T-helper 2 cell treated with Interferon-gamma antibody and Interleukin-4, amounts not matched to agents 5 μg/mL and 100 μg/mL, for 36 hours (primary cell): Measurements from ENCODE around the gene SPATA16.

ENCODE experiments used
- DNase-seq: peaks from one replicate; pipeline ENCODE4 v3.0.0; 2021; ENCODE audit warnings: low spot score
- H3K27ac Mint-ChIP-seq: one replicate; pipeline ENCODE4 v1.8.0; 2021; ENCODE audit warnings: mild to moderate bottlenecking, mixed read lengths
- H3K27me3 Mint-ChIP-seq: one replicate; pipeline ENCODE4 v1.8.0; 2021; ENCODE audit warnings: low read depth, mixed read lengths
- H3K36me3 Mint-ChIP-seq: one replicate; pipeline ENCODE4 v1.8.0; 2021; ENCODE audit warnings: low read depth, mixed read lengths
- H3K4me1 Mint-ChIP-seq: one replicate; pipeline ENCODE4 v1.8.0; 2021; ENCODE audit warnings: low read depth, mixed read lengths
- H3K4me3 Mint-ChIP-seq: one replicate; pipeline ENCODE4 v1.8.0; 2022; ENCODE audit warnings: mild to moderate bottlenecking, moderate library complexity, mixed read lengths
- H3K9me3 Mint-ChIP-seq: one replicate; pipeline ENCODE4 v1.8.0; 2021; ENCODE audit warnings: mixed read lengths

The SPATA16 gene

DNA sequence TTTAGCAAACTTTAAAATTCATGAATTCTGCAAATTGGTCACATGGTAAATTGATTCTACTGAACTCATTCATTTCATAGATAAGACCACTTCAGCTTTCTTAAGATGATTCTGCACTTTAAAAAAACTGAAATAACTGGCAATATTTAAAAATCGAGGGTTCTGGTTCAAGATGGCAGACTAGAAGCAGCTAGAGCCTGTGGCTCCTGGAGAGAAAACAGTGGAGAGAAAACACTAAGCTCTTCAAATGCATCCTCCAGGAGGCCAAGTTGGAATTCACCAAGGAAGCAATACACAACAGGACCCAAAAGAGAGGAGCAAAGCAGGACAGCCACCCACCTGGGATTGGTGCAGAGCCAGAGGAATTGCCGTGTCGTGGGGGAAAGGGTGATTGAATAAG is 132.1 kb downstream of the SPATA16 start:
- H3K27me3 Mint-ChIP-seq = no peaks in the 10 kb centered on the region
- DNase-seq = no peak
- no peaks in the 10 kb centered on the region for H3K4me1 Mint-ChIP-seq
- H3K27ac Mint-ChIP-seq = no peak overlapping the region
- no peaks in the 10 kb centered on the region for H3K9me3 Mint-ChIP-seq
- no peak overlapping the region for H3K4me3 Mint-ChIP-seq
- no peaks in the 10 kb centered on the region for H3K36me3 Mint-ChIP-seq

DNA sequence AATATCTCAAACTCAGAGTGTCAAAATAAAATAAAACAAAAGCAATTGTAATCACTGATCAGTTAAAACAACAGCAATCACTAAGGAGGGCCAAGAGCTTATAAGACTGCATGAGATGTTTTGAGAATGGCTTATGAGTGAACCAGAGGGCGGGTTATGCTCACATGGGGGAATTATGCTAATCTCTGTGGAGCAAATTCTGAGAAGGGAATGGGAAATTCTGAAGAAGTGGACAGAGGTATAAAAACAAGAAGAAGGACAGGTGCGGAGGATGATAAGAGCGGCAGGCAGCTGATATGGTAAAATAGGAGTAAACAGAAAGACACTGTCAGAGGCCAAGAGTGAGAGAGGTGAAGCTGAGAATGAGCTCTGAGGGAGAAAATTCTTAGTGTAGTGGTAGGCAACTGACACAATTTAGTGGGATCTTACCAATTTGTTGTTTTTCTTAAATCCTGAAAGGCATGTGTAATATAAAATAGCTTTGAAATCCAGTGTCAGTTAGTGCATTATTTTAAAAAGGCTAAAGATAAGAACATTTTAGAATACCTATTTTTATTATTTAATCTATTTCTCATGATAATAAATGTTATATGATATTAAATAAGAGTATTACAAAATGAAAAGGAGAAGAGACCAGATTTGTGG is 133.8 kb downstream of the SPATA16 start:
- Mint-ChIP-seq H3K9me3 (no peaks in the 10 kb centered on the region), H3K36me3 (no peaks in the 10 kb centered on the region)

DNA sequence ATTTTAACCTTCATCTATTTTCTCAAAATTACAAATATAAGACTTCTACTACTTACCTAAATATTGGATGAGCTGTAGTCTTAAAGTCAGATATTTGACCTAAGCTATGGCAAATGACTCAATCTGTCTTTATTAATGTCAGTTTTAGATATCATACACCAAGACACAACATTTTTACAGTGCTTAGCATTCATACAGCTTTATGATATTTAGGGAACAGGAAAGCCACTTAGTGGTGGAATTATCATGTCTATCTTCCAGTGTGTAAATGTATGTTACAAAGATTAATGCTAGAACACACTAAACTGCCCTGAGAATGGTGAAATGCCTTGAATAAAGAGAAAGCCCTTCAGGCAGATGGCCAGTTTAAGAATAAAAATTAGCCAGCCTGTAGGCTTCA is 135.0 kb downstream of the SPATA16 start:
- no peaks in the 10 kb centered on the region for H3K4me1 Mint-ChIP-seq
- H3K27me3 Mint-ChIP-seq = no peaks in the 10 kb centered on the region
- no peaks in the 10 kb centered on the region for H3K9me3 Mint-ChIP-seq
- H3K27ac Mint-ChIP-seq = no peak overlapping the region
- H3K4me3 Mint-ChIP-seq = no peak overlapping the region
- H3K36me3 Mint-ChIP-seq = no peaks in the 10 kb centered on the region
- no peak for DNase-seq

More for the DNA sequence above, 133.8 kb downstream of the SPATA16 start:
- Mint-ChIP-seq H3K4me3 (no peak overlapping the region), H3K4me1 (no peaks in the 10 kb centered on the region), H3K27me3 (no peaks in the 10 kb centered on the region), H3K27ac (no peak overlapping the region)
- no peak for DNase-seq

GRCh38 chr3:173004681-173005080 is 136.4 kb downstream of the SPATA16 start:
- Mint-ChIP-seq H3K27ac (no peak overlapping the region), H3K4me1 (no peaks in the 10 kb centered on the region), H3K36me3 (no peaks in the 10 kb centered on the region), H3K4me3 (no peak overlapping the region), H3K27me3 (no peaks in the 10 kb centered on the region), H3K9me3 (no peaks in the 10 kb centered on the region)
- no peak for DNase-seq

- Mint-ChIP-seq H3K27me3 (no peaks in the 10 kb centered on the region), H3K9me3 (no peaks in the 10 kb centered on the region), H3K36me3 (no peaks in the 10 kb centered on the region)
These were observed 137.1 kb downstream of the SPATA16 start for GRCh38 chr3:173003956-173004355.

DNA sequence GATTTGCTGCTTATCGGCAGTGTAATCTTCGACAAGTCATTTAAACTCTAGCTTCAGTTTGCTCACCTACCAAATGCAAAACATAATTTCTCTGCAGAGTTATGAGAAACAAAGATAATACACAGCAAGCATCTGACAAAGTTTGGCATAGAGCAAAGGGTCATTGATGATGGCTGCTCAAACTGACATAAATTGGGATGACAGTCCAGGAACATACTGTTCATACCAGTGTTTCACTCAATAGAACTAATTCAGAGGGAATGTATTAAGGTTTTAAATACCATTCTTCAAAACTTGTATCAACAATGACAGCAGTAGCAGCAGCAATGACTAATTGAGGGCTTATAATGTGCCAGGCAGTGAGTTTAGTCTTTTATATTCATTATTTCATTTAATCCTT is 137.6 kb downstream of the SPATA16 start:
- DNase-seq = no peak
- no peaks in the 10 kb centered on the region for H3K4me1 Mint-ChIP-seq
- H3K9me3 Mint-ChIP-seq = no peaks in the 10 kb centered on the region
- H3K4me3 Mint-ChIP-seq = no peak overlapping the region
- no peaks in the 10 kb centered on the region for H3K36me3 Mint-ChIP-seq
- H3K27ac Mint-ChIP-seq = no peak overlapping the region
- no peaks in the 10 kb centered on the region for H3K27me3 Mint-ChIP-seq

More at GRCh38 chr3:173003956-173004355, 137.1 kb downstream of the SPATA16 start:
- H3K27ac Mint-ChIP-seq = no peak overlapping the region
- no peak for DNase-seq
- no peak overlapping the region for H3K4me3 Mint-ChIP-seq
- no peaks in the 10 kb centered on the region for H3K4me1 Mint-ChIP-seq

GRCh38 chr3:173001622-173002021 is 139.4 kb downstream of the SPATA16 start:
- DNase-seq = no peak
- Mint-ChIP-seq H3K4me3 (no peak overlapping the region), H3K9me3 (no peaks in the 10 kb centered on the region), H3K27ac (no peak overlapping the region), H3K27me3 (no peaks in the 10 kb centered on the region), H3K36me3 (no peaks in the 10 kb centered on the region), H3K4me1 (no peaks in the 10 kb centered on the region)

- Mint-ChIP-seq H3K4me3 (no peak overlapping the region), H3K4me1 (no peaks in the 10 kb centered on the region), H3K27me3 (no peaks in the 10 kb centered on the region), H3K9me3 (no peaks in the 10 kb centered on the region), H3K27ac (no peak overlapping the region), H3K36me3 (no peaks in the 10 kb centered on the region)
- DNase-seq = no peak
These were observed 140.5 kb downstream of the SPATA16 start for GRCh38 chr3:173000553-173000952.

- H3K27ac Mint-ChIP-seq = no peak overlapping the region
- H3K36me3 Mint-ChIP-seq = no peaks in the 10 kb centered on the region
- H3K4me1 Mint-ChIP-seq = no peaks in the 10 kb centered on the region
- DNase-seq = no peak
- no peaks in the 10 kb centered on the region for H3K27me3 Mint-ChIP-seq
- no peaks in the 10 kb centered on the region for H3K9me3 Mint-ChIP-seq
- H3K4me3 Mint-ChIP-seq = no peak overlapping the region
These were observed 147.6 kb downstream of the SPATA16 start for GRCh38 chr3:172993412-172993811.

DNA sequence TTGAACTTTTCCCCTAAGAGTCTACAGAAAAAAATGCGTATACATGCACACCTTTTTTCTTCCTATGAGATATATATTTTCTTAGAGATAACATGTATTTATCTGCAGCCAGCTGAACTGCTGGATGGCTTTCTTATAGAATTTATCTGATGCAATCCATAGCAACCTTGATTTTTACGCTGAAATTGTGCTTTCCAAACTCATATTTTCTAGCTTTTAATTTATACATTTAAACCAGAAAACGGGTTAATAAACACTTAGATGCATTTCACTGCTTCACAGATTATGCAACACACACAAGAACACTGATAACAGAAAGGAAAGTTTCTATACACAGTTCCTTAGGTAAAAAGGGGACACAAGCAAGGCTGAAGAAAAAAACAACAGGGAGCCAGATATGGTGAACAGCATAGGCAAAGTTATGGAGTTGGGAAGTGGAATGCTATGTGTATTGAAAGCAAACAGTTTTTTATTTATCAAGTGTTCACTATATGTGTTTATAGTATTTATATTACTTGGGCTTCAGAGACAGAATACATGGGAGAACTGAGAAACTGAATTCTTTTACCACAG is 149.5 kb downstream of the SPATA16 start:
- Mint-ChIP-seq H3K27ac (no peak overlapping the region), H3K27me3 (no peaks in the 10 kb centered on the region), H3K4me3 (no peak overlapping the region), H3K36me3 (no peaks in the 10 kb centered on the region), H3K4me1 (no peaks in the 10 kb centered on the region), H3K9me3 (no peaks in the 10 kb centered on the region)
- no peak for DNase-seq

GRCh38 chr3:172989373-172989772 is 151.7 kb downstream of the SPATA16 start:
- DNase-seq = no peak
- Mint-ChIP-seq H3K27ac (no peak overlapping the region), H3K36me3 (no peaks in the 10 kb centered on the region), H3K4me1 (no peaks in the 10 kb centered on the region), H3K4me3 (no peak overlapping the region), H3K27me3 (no peaks in the 10 kb centered on the region), H3K9me3 (no peaks in the 10 kb centered on the region)

DNA sequence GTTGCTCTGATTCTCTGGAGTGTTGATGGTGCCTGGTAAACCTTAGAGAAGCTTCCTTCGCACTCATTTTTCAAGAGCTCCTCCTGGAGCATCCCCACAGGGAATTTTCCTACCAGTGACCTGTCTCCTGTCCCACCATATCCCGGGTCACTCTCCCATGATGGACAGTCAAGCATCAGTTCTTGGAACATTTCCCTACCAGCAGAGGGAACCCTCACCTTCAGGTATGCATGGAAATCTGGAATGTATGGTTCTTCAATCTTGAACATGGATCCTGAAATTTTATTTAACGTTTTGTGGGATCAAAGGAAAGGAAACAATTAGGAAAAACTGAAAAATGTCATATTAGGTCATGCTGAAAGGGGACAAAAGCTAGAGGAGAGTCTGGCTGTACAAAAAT is 153.8 kb downstream of the SPATA16 start:
- H3K4me3 Mint-ChIP-seq = no peak overlapping the region
- H3K27me3 Mint-ChIP-seq = no peaks in the 10 kb centered on the region
- no peaks in the 10 kb centered on the region for H3K9me3 Mint-ChIP-seq
- H3K36me3 Mint-ChIP-seq = no peaks in the 10 kb centered on the region
- DNase-seq = no peak
- no peaks in the 10 kb centered on the region for H3K4me1 Mint-ChIP-seq
- no peak overlapping the region for H3K27ac Mint-ChIP-seq

DNA sequence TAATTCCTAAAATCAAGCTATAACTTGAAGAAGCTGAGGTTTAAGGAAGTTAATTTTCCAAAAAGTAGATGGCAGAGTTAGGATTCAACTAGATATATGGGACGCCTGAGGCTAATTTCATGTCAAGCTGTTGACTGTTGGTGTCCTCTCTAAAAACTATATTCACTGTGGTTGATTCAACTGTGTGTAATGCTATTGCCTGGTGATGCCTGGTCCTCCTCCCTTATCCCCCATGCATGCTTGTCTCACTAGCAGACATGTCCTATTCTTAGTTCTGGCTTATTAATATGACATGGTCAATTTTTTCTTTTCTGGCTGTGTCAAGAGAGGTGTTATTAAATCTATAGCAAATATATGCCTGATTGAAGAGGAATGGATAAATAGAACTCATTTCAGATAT is 156.1 kb downstream of the SPATA16 start:
- Mint-ChIP-seq H3K36me3 (no peaks in the 10 kb centered on the region), H3K27ac (no peak overlapping the region), H3K9me3 (no peaks in the 10 kb centered on the region), H3K4me1 (no peaks in the 10 kb centered on the region), H3K27me3 (no peaks in the 10 kb centered on the region), H3K4me3 (no peak overlapping the region)
- DNase-seq = no peak

DNA sequence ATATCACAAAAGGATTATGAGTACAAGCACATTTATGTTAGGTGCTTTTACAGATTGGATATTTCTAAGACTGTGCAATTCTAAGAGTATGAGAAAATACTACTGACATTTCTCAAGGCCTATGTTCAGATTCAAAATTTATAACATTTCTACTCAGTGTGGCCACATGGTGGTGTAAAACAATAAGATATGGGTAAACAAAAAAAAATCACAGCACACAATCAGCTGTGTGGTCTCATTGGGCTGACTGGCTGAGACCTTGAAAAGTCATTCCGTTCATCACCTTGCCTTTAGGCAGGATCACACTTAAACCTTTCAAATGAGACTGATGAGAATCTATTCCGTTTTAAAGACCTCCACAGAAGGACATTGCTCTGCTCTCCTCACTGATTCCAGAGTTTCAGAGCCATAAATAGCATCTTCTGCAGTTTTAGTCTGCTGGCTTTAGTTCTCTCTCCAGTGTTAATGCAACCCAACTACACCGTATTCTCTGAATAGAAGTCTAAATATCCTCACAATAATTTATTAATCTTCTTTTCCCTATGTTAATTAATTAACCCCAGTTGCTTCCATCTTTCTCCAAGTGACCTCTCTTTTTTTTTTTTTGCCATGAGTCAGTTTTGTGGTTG is 158.2 kb downstream of the SPATA16 start:
- no peak for DNase-seq
- no peaks in the 10 kb centered on the region for H3K9me3 Mint-ChIP-seq
- no peak overlapping the region for H3K4me3 Mint-ChIP-seq
- H3K36me3 Mint-ChIP-seq = no peaks in the 10 kb centered on the region
- H3K27ac Mint-ChIP-seq = no peak overlapping the region
- no peaks in the 10 kb centered on the region for H3K27me3 Mint-ChIP-seq
- H3K4me1 Mint-ChIP-seq = no peaks in the 10 kb centered on the region
